T-helper 9 cell (primary cell): ENCODE results near the gene ZAP70.

Experiments used
- DNase-seq: peaks from one replicate; pipeline ENCODE4 v3.0.0-alpha.2; 2020

ZAP70 gene

GRCh38 chr2:97735161-97735561, 21.8 kb downstream of the ZAP70 start:
- no peak for DNase-seq

GRCh38 chr2:97736185-97736584, 22.8 kb downstream of the ZAP70 start:
- DNase-seq, result no peak

- no peak for DNase-seq
Measured at GRCh38 chr2:97736608-97737330, 23.4 kb downstream of the ZAP70 start.

- DNase-seq, result no peak
Measured at GRCh38 chr2:97737421-97738178, 24.2 kb downstream of the ZAP70 start.

GRCh38 chr2:97738179-97739019, 25.0 kb downstream of the ZAP70 start:
- no peak for DNase-seq

GRCh38 chr2:97739020-97739892, 25.9 kb downstream of the ZAP70 start:
- no peak for DNase-seq

GRCh38 chr2:97739893-97740245, 26.5 kb downstream of the ZAP70 start:
- no peak for DNase-seq

GRCh38 chr2:97740590-97741182, 27.3 kb downstream of the ZAP70 start:
- DNase-seq, result peak; percentile 35

GRCh38 chr2:97741251-97741650, 27.9 kb downstream of the ZAP70 start:
- DNase-seq, result no peak

- DNase-seq, result no peak
Measured at GRCh38 chr2:97741686-97742085, 28.3 kb downstream of the ZAP70 start.

GRCh38 chr2:97742381-97742847, 29.0 kb downstream of the ZAP70 start:
- DNase-seq, result no peak

- DNase-seq, result no peak
Measured at GRCh38 chr2:97743913-97744312, 30.5 kb downstream of the ZAP70 start.

GRCh38 chr2:97745474-97746174, 32.2 kb downstream of the ZAP70 start:
- no peak for DNase-seq

- no peak for DNase-seq
Measured at GRCh38 chr2:97747285-97747684, 33.9 kb downstream of the ZAP70 start.

- no peak for DNase-seq
Measured at GRCh38 chr2:97747716-97748115, 34.3 kb downstream of the ZAP70 start.

GRCh38 chr2:97749581-97749980, 36.2 kb downstream of the ZAP70 start:
- DNase-seq, result no peak

GRCh38 chr2:97750017-97750416, 36.6 kb downstream of the ZAP70 start:
- DNase-seq, result no peak

GRCh38 chr2:97751752-97752151, 38.4 kb downstream of the ZAP70 start:
- DNase-seq, result no peak

GRCh38 chr2:97752342-97753334, 39.3 kb downstream of the ZAP70 start:
- DNase-seq, result no peak
